HepG2 (cell line): ENCODE measurements around the gene PKM. TPM values are rescaled to one million over a fixed set of nuclear protein-coding genes. Genes with fewer than 3 reads are reported as not detected.

Source experiments
- ATAC-seq: fragments of 200-7000 bp; cut with Tn5 transposase; 3 replicates; pipeline ENCODE4 v1.9.1; 2020; ENCODE audit warnings: mild to moderate bottlenecking, moderate library complexity
- BruUV-seq: library from RNA; stranded (reverse); fragments of 400-500 nt; replicated peaks from 2 replicates; lab custom pipeline; 2021; lab: Mats Ljungman, UMichigan
- CTCF ChIA-PET: fragments of 300-600 bp; formaldehyde crosslinking; extraction: SDS; loops from one replicate; lab custom pipeline; 2021; ENCODE audit warnings: low total read pairs, inconsistent platforms, low intra/inter-chr PET ratio; lab: Yijun Ruan, JAX
- POLR2A ChIA-PET: fragments of 350-600 bp; sonication (Branson Sonifier 250); formaldehyde crosslinking; loops from one replicate; lab custom pipeline; 2020; ENCODE audit warnings: antibody characterized with exemption, inconsistent platforms; lab: Yijun Ruan, JAX
- DNase-seq: peaks from one replicate; pipeline ENCODE4 v3.0.0-alpha.2; 2015; ENCODE audit warnings: low spot score
- FAIRE-seq: peaks from 3 replicates; lab custom pipeline; 2011; peaks lifted over from hg19 to GRCh38; lab: Jason Lieb, UNC
- H2AFZ ChIP-seq: one replicate; pipeline ENCODE4 v1.6.1; 2011; ENCODE audit warnings: low read length, inconsistent platforms
- H3K27ac ChIP-seq: fragments of 300-600 bp; 3 replicates; pipeline ENCODE4 v1.8.0; 2011; ENCODE audit warnings: mixed run types, mild to moderate bottlenecking, mixed read lengths, low read length, inconsistent platforms; ENCODE audit not compliant: insufficient read depth; ENCODE audit errors: extremely low read length
- H3K27me3 ChIP-seq, 2 experiments: fragments of 200-600 bp in 1 of 2; 2 replicates in 1 of 2; 3 replicates in 1 of 2; pipeline versions ENCODE4 v1.6.0 to v1.8.0; 2011; ENCODE audit warnings: low read length in 2 of 2, mild to moderate bottlenecking in 2 of 2, moderate library complexity in 2 of 2, inconsistent platforms in 1 of 2; ENCODE audit not compliant: insufficient read depth in 2 of 2, control insufficient read depth in 1 of 2
- H3K36me3 ChIP-seq, 2 experiments: fragments of 200-600 bp in 1 of 2; replicated peaks in 1 of 2; 2 replicates in 1 of 2; 3 replicates in 1 of 2; pipeline versions ENCODE4 v1.5.1 to v1.8.0; 2011; ENCODE audit warnings: low read length in 2 of 2, inconsistent platforms in 1 of 2; ENCODE audit not compliant: insufficient read depth in 2 of 2, control insufficient read depth in 1 of 2
- H3K4me1 ChIP-seq: 2 replicates; pipeline ENCODE4 v1.5.1; 2012; ENCODE audit warnings: low read length, inconsistent platforms; ENCODE audit not compliant: insufficient read depth
- H3K4me2 ChIP-seq: 2 replicates; pipeline ENCODE4 v1.6.0; 2011; ENCODE audit warnings: low read depth, low read length, inconsistent platforms
- H3K4me3 ChIP-seq, 3 experiments: fragments of 200-600 bp in 1 of 3; sonication (generic), shearing (Covaris generic) in 1 of 3; replicated peaks in 1 of 3; 2 replicates each; pipeline ENCODE4 v1.5.1; 2011 to 2016; ENCODE audit warnings: low read length in 3 of 3, inconsistent platforms in 2 of 3, low read depth in 2 of 3, mild to moderate bottlenecking in 2 of 3, control low read depth in 1 of 3, mixed read lengths in 1 of 3; ENCODE audit not compliant: insufficient read depth in 1 of 3
- H3K79me2 ChIP-seq: one replicate; pipeline ENCODE4 v1.6.1; 2011; ENCODE audit warnings: low read length, inconsistent platforms; ENCODE audit not compliant: insufficient read depth
- H3K9ac ChIP-seq: 2 replicates; pipeline ENCODE4 v1.6.0; 2011; ENCODE audit warnings: mild to moderate bottlenecking, low read depth, low read length, inconsistent platforms; ENCODE audit not compliant: insufficient read depth
- H3K9me3 ChIP-seq: 2 replicates; pipeline ENCODE4 v1.5.1; 2012; ENCODE audit warnings: mild to moderate bottlenecking, low read length
- H4K20me1 ChIP-seq: 2 replicates; pipeline ENCODE4 v1.6.0; 2011; ENCODE audit warnings: inconsistent platforms, mild to moderate bottlenecking, low read length, moderate library complexity; ENCODE audit not compliant: insufficient read depth
- MEIS1 ChIP-seq: sonication (generic); formaldehyde crosslinking; IDR thresholded peaks from 2 replicates; pipeline ENCODE4 v1.9.0; 2021; ENCODE audit warnings: mild to moderate bottlenecking, missing genetic modification reagents, moderate library complexity, borderline replicate concordance
- NONO ChIP-seq, 2 experiments: fragments of 450-650 bp in 1 of 2; sonication (generic) in 1 of 2; formaldehyde crosslinking in 1 of 2; IDR thresholded peaks in 1 of 2; conservative IDR thresholded peaks in 1 of 2; 2 replicates each; pipeline versions ENCODE4 v1.6.1 to v1.8.0; 2017 to 2022; ENCODE audit warnings: mild to moderate bottlenecking in 1 of 2, missing genetic modification reagents in 1 of 2, moderate library complexity in 1 of 2
- PHF8 ChIP-seq: sonication (generic); formaldehyde crosslinking; IDR thresholded peaks from 2 replicates; pipeline ENCODE4 v1.5.0; 2020; ENCODE audit warnings: missing genetic modification reagents
- RELA ChIP-seq: sonication (generic); formaldehyde crosslinking; IDR thresholded peaks from 2 replicates; pipeline ENCODE4 v1.4.0; 2020; ENCODE audit warnings: missing genetic modification reagents
- WGBS: methylation state at CpG from one replicate; pipeline ENCODE4 v1.1.6; 2017; ENCODE audit warnings: low lambda C conversion rate; 5-methylcytosine and 5-hydroxymethylcytosine counted together
- in situ Hi-C: cut with HindIII; loops from 2 replicates; pipeline ENCODE4 v1.10.0; 2017; ENCODE audit warnings: low pct_unique_long_range_greater_than_20kb; ENCODE audit not compliant: extremely low pct_ligation_motif_present
- intact Hi-C: fragments of 100-400 bp; cut with micrococcal nuclease; formaldehyde crosslinking; loops from one replicate; pipeline ENCODE4 v1.10.0; 2022; ENCODE audit not compliant: unreplicated experiment
- polyA plus RNA-seq, 8 experiments: library from polyadenylated mRNA; depleted of rRNA in 3 of 8; stranded (reverse) in 7 of 8; unstranded in 1 of 8; fragments of >200 nt; fragmentation: Illumina TruSeq in 4 of 8; extraction: Trizol in 4 of 8; gene quantifications; 2 replicates each; pipeline versions ENCODE4 v1.2.1 to v1.2.3, GENCODE V29; 2011 to 2016; ENCODE audit warnings: low read depth in 4 of 8, missing spikeins in 1 of 8, mixed read lengths in 1 of 8; ENCODE audit not compliant: insufficient read depth in 1 of 8
- total RNA-seq, 5 experiments: library from RNA; depleted of rRNA; stranded (reverse); fragments of >200 nt; fragmentation: Illumina TruSeq; extraction: Trizol; gene quantifications; 2 replicates each; pipeline ENCODE4 v1.2.3, GENCODE V29; 2016; ENCODE audit warnings: low read depth in 1 of 5
- TF ChIP-seq, protein P1 (sequence below), 2 experiments: fragments of 450-650 bp in 1 of 2; sonication (generic) in 1 of 2; formaldehyde crosslinking in 1 of 2; IDR thresholded peaks; 2 replicates each; pipeline versions ENCODE4 v1.6.1 to v1.8.0; 2016 to 2022; ENCODE audit warnings: antibody characterized with exemption in 1 of 2, mild to moderate bottlenecking in 1 of 2, missing genetic modification reagents in 1 of 2
- TF ChIP-seq, protein P2 (sequence below): sonication (generic); formaldehyde crosslinking; IDR thresholded peaks from 2 replicates; pipeline ENCODE4 v1.4.0; 2020; ENCODE audit warnings: low read depth, missing genetic modification reagents
- TF ChIP-seq, protein P3 (sequence below): sonication (generic); formaldehyde crosslinking; IDR thresholded peaks from 2 replicates; pipeline ENCODE4 v1.4.0; 2020; ENCODE audit warnings: missing genetic modification reagents
- TF ChIP-seq, protein P4 (sequence below): IDR thresholded peaks from 2 replicates; pipeline ENCODE4 v1.6.1; 2016; ENCODE audit warnings: missing compliant biosample characterization, missing genetic modification reagents, borderline replicate concordance

PKM gene
- total and polyA plus RNA-seq, 2 of the 13 experiments (the other 11 are each of a cell fraction or from before 2014, with no cell fraction given): 488 to 780 TPM

GRCh38 chr15:72271895-72272212 lies 40.9 kb upstream of the PKM start:
- POLR2A ChIA-PET: no interaction called here
- no peak for ATAC-seq
- Histone ChIP-seq H2AFZ (no peak overlapping the region), H3K4me1 (no peaks in the 10 kb centered on the region), H3K4me3 (no peak overlapping the region), H4K20me1 (no peaks in the 10 kb centered on the region), H3K9me3 (no peaks in the 10 kb centered on the region), H3K4me2 (no peak overlapping the region), H3K36me3 (no peaks in the 10 kb centered on the region), H3K27ac (no peak overlapping the region), H3K27me3 (peaks cover 0 to 2% of the 10 kb centered on the region in 2 experiments; a peak in 2 of 5 replicates), H3K9ac (no peak overlapping the region), H3K79me2 (no peaks in the 10 kb centered on the region)
- DNase-seq: no peak
- no peak for FAIRE-seq
- no TSS peak for BruUV-seq
- 15% methylated on average over 4 of the region's 13 CpGs for WGBS
- in situ Hi-C loops: no loop called here
- intact Hi-C loops: no loop called here
- CTCF ChIA-PET: no interaction called here
- TF ChIP-seq, protein P1, sequence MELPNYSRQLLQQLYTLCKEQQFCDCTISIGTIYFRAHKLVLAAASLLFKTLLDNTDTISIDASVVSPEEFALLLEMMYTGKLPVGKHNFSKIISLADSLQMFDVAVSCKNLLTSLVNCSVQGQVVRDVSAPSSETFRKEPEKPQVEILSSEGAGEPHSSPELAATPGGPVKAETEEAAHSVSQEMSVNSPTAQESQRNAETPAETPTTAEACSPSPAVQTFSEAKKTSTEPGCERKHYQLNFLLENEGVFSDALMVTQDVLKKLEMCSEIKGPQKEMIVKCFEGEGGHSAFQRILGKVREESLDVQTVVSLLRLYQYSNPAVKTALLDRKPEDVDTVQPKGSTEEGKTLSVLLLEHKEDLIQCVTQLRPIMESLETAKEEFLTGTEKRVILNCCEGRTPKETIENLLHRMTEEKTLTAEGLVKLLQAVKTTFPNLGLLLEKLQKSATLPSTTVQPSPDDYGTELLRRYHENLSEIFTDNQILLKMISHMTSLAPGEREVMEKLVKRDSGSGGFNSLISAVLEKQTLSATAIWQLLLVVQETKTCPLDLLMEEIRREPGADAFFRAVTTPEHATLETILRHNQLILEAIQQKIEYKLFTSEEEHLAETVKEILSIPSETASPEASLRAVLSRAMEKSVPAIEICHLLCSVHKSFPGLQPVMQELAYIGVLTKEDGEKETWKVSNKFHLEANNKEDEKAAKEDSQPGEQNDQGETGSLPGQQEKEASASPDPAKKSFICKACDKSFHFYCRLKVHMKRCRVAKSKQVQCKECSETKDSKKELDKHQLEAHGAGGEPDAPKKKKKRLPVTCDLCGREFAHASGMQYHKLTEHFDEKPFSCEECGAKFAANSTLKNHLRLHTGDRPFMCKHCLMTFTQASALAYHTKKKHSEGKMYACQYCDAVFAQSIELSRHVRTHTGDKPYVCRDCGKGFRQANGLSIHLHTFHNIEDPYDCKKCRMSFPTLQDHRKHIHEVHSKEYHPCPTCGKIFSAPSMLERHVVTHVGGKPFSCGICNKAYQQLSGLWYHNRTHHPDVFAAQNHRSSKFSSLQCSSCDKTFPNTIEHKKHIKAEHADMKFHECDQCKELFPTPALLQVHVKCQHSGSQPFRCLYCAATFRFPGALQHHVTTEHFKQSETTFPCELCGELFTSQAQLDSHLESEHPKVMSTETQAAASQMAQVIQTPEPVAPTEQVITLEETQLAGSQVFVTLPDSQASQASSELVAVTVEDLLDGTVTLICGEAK (IDR thresholded peaks at IDR 0.05): no peak
- TF ChIP-seq, protein P1 (CRISPR knock-in tag; IDR thresholded peaks at IDR 0.05): no peak
- no peak for TF ChIP-seq RELA (CRISPR knock-in tag)
- no peak for TF ChIP-seq PHF8 (CRISPR knock-in tag)
- TF ChIP-seq NONO (IDR thresholded peaks at IDR 0.05): no peak
- TF ChIP-seq NONO (CRISPR knock-in tag; conservative IDR thresholded peaks at IDR 0.05): no peak
- TF ChIP-seq MEIS1 (CRISPR knock-in tag): no peak
- TF ChIP-seq, protein P2, sequence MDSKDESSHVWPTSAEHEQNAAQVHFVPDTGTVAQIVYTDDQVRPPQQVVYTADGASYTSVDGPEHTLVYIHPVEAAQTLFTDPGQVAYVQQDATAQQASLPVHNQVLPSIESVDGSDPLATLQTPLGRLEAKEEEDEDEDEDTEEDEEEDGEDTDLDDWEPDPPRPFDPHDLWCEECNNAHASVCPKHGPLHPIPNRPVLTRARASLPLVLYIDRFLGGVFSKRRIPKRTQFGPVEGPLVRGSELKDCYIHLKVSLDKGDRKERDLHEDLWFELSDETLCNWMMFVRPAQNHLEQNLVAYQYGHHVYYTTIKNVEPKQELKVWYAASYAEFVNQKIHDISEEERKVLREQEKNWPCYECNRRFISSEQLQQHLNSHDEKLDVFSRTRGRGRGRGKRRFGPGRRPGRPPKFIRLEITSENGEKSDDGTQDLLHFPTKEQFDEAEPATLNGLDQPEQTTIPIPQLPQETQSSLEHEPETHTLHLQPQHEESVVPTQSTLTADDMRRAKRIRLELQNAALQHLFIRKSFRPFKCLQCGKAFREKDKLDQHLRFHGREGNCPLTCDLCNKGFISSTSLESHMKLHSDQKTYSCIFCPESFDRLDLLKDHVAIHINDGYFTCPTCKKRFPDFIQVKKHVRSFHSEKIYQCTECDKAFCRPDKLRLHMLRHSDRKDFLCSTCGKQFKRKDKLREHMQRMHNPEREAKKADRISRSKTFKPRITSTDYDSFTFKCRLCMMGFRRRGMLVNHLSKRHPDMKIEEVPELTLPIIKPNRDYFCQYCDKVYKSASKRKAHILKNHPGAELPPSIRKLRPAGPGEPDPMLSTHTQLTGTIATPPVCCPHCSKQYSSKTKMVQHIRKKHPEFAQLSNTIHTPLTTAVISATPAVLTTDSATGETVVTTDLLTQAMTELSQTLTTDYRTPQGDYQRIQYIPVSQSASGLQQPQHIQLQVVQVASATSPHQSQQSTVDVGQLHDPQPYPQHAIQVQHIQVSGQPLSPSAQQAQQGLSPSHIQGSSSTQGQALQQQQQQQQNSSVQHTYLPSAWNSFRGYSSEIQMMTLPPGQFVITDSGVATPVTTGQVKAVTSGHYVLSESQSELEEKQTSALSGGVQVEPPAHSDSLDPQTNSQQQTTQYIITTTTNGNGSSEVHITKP (CRISPR knock-in tag): no peak
- TF ChIP-seq, protein P3, sequence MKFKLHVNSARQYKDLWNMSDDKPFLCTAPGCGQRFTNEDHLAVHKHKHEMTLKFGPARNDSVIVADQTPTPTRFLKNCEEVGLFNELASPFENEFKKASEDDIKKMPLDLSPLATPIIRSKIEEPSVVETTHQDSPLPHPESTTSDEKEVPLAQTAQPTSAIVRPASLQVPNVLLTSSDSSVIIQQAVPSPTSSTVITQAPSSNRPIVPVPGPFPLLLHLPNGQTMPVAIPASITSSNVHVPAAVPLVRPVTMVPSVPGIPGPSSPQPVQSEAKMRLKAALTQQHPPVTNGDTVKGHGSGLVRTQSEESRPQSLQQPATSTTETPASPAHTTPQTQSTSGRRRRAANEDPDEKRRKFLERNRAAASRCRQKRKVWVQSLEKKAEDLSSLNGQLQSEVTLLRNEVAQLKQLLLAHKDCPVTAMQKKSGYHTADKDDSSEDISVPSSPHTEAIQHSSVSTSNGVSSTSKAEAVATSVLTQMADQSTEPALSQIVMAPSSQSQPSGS (CRISPR knock-in tag): no peak
- TF ChIP-seq, protein P4, sequence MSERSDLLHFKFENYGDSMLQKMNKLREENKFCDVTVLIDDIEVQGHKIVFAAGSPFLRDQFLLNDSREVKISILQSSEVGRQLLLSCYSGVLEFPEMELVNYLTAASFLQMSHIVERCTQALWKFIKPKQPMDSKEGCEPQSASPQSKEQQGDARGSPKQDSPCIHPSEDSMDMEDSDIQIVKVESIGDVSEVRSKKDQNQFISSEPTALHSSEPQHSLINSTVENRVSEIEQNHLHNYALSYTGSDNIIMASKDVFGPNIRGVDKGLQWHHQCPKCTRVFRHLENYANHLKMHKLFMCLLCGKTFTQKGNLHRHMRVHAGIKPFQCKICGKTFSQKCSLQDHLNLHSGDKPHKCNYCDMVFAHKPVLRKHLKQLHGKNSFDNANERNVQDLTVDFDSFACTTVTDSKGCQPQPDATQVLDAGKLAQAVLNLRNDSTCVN (CRISPR knock-in tag): no peak
